IPS DF 19.7 (cell line): ENCODE data around the gene CHGA.

ENCODE experiments used
- DNase-seq: peaks from one replicate; pipeline ENCODE4 v3.0.0-alpha.2; 2013; ENCODE audit warnings: low read depth, low spot score

Gene CHGA

DNA sequence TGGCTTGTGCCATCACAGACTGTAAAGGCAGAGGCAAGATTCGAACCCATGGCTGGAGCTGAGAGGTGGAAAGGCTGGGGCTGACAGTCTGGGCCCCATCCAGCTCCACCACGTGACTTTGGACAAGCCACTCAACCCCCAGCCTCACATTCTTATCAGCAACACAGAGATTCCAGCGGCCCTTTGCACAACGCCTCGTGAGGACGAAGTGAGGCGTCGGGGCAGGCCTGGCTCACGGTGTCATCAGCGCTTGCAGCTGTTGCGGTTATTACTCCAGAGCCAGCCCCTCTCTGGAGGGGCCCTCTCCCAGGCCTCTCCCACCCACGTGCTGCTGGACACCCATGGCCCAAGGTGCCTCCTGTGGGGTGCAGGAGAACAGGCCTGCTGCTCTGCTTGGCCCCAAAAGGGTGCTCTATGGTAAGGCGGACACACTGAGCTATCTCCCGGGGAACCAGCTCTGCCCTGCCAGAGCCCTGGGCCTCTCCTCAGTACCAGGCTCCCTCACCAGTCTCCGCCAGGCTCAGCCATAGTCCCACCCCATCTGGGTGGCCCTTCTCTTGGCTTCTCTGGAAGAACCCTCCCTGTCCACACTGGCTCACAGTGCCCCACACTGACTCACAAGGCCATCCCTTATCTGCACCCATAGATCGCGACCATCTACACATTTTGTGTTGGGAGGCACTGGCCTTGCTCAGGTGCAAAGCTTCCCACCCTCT lies 21.1 kb downstream of the CHGA start:
- no peak for DNase-seq

DNA sequence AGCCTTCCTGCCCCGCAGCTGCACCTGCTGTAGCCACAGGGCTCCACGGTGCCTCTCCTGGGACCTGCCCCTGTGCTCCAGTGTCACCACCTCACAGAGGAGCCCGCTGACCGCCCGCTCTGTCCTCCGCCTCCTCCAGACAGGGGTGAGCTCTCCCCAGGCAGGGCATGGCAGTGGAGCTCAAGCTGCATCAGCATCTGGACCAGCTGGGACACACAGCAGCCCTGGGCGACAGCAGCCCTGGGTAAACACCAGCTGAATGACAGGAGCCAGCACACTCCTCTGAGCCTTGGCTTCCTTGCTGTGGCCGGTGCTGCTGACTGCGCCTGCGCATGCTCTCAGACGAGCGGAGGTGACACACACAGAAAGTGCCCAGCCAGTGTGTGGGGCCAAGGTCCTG lies 22.0 kb downstream of the CHGA start:
- no peak for DNase-seq

DNA sequence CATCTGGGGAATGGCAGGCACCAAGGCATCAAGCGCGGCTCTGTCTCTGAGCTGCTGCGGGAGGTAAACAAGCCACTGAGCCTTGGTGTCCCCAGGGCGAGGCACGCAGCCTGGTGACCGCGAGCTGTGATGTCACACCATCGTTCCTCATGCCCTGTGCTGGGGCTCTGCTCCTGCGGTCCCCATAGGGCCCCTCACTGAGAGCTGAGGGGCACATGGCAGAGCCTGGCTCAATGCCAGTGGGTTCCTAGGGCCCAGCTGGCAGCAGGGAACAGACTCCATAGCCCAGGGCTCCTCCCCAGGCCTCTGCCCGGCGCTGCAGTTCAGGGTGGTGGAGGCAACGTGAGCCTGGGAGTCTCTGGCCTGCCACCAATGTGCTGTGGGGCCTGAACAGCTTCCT lies 22.6 kb downstream of the CHGA start:
- no peak for DNase-seq

DNA sequence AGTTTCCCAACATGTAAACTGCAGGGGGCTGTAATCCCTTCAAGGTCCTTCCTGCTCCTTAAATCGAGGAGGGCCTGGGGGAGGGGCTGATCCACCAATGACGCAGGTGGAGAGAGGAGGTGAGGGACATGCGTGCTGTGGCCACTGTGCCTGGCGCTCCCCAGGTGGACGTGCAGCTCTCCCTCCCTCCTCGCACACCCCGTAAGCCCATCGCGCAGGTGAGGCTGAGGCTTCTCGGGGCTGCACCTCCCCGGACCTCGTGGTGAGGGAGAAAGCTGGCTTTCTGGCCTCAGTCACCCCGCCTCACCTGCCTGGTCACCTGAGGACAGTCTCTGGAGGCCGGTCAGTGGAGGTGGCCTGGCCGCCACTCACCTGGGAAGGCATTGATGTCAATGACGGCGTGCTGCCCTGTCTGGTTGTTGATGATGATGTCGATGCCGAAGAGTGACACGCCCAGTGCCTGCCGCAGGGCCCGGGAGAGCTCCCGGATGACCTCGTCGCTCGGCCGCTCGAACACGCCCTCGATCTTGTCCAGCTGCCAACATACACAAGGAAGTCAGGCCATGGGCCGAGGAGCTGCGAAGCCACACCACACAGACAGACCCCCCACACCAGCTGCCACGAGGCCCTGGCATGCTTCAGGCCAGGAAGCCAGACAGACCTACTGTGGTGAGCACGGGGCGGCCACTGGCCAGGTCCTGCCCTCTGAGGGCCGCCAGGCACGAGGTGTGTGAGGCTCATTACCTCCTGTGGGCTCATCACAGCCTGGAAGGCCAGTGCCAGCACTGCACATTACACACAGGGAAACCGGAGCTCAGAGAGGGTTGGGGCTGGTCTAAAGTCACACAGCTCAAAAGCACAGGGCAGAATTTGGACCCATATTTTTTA lies 23.3 kb downstream of the CHGA start:
- no peak for DNase-seq

DNA sequence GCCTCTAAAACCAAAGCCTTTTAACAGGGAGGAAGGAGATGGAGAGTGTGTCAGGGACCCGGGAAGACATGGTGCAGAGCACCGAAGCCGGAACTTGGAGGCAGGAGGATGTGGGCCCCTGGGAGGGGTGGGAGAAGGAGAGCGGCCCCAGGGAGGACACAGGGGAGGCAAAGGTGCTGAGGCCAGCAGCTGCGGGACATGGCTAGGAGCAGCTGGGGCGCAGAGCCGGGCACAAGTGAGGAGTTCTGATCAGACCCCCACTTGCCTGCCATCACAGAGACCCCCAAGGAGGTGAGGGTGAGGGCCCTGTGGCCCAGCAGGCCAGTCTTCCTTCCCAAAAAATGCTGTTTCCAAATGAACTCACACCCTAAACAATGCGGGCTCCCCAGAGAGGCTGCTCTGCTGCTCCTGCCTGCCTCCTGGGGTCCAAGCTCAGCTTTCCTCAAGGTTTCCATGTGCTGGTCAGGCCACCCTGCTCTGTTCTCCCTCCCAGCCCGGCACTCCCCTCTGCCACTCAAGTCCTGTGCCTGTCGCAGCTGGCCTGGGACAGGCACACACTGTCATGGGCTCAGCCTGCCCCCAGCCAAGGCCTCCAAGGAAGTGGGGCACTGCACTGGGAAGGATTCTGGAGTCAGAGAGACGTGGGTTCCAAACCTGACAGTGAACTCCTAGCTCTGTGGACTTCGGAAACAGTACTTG lies 24.0 kb downstream of the CHGA start:
- DNase-seq, result no peak

DNA sequence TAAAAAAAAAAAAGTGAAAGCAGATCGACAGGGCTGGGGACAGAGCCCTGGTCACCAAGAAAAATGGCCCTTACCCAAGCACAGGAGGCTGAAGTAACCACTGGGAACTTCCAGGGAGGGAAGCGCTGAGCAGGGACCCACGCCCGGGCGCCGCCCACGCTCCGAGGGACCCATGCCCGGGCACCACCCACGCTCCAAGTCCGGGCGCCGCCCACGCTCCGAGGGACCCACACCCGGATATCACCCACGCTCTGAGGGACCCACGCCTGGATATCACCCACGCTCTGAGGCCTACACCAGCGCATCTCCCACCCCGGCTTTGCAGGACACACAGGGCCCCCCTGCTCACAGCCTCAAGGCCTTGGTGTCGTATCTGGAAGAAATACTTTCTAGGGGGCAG lies 25.7 kb downstream of the CHGA start:
- no peak for DNase-seq

DNA sequence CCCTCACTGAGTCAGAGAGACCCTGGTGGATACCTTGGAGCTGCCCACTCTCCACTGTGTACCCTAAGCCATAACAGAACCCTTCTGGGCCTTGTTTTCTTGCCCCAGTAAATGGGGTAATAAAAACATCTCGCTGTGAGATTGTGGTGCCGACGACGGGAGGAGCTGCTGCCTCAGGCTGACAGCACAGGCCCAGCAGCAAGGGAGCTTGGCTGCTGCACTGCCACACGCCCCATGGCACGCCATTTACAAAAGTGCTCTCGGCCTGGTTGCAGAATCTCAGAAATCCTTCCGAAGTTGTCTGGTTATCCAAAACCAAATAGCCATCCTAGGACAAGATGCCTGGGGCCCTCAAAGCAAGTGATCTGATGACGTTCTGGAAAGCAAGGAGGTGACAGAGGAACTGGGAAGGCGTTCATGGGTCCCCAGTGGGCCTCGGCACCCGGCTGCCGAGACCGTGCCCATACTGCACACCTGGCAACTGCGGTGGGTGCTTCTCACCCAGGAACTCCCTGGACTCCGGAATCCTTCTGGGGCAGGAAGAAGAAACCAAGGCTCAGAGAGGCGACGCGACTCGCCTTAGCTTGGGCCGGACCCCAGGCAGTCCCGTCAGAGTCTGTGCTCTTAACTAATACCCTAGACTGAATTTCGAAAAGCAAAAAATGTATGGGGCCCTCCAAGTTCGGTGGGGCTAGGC lies 26.7 kb downstream of the CHGA start:
- DNase-seq, result no peak

DNA sequence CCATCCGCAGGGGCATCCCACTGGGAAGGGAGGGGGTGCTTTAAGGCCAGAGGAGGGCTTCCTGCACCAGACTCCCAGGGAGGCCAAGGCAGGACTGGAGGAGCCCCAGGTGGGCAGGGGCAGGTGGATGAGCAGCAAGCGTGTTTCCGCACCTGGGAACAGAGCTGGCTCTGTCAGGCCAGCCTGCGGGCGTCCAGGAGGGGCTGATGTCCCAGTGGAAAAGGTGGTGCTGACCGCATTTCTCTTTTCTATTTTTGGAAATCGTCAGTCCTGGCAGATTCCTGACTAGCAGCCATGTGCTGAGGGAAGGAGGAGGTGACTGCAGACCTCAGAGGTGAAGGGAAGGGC lies 27.2 kb downstream of the CHGA start:
- DNase-seq, result no peak

DNA sequence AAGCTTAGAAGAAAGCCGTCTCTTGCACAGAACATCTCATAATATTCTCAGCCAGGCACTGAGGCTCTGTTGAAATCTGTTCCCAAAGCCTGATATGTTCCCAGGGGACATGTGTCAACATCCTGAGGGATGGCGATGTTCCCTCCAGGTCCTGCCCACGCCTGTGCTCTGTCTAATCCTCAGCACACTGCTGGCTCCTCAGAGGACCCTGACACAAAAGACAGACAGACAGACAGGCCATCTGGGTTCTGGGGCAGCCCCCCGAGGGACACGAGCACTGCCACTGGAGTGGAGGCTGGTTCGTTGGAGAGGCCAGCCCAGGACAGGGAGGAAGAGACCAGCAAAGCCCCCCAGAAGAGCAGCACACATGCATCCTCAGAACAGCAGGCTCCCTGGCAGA lies 27.8 kb downstream of the CHGA start:
- no peak for DNase-seq

DNA sequence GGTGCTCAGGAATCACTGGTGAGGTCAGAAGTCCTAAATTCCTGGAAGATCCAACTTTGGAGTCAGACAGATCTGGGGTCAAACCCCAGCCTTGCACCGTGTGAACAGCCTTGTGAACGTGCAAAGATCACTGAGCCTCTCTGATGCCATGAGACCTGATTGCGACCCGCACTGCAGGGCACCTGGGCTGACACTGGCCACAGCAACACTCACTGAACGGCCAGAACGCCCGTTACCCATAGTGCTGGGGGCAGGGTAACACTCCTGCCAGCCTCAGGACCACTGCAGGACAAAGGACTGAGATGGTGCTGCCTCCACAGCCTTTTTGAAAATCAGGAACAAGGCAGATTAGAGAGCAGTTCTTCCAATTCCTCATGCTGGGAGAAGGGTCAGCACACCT lies 28.3 kb downstream of the CHGA start:
- no peak for DNase-seq

DNA sequence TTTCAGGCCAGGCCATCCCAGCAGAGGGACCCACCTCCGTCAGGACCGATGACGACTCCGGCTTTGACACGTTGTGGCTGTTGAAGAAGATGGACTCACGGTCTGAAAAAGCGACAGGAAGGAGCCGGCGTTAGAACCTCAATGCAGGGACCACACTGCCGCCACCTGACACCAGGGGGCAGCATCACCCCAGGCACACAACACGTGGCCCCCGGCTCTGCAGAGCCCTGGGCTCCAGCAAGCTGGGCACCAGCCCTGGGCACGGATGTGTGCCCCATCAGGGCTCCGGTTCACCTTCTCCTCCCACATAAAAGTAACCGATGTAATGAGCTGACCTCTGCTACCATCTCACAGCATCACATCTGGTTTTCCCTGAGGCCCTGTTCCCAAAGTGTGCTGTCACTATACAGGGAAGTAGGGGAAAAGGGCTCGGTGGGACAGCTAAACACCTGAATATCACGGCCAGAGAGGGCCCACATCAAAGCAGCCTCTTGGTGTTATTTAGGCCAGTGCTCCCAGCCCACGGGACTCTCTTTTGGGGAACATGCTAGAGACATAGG lies 29.0 kb downstream of the CHGA start:
- peak; percentile 15 for DNase-seq

DNA sequence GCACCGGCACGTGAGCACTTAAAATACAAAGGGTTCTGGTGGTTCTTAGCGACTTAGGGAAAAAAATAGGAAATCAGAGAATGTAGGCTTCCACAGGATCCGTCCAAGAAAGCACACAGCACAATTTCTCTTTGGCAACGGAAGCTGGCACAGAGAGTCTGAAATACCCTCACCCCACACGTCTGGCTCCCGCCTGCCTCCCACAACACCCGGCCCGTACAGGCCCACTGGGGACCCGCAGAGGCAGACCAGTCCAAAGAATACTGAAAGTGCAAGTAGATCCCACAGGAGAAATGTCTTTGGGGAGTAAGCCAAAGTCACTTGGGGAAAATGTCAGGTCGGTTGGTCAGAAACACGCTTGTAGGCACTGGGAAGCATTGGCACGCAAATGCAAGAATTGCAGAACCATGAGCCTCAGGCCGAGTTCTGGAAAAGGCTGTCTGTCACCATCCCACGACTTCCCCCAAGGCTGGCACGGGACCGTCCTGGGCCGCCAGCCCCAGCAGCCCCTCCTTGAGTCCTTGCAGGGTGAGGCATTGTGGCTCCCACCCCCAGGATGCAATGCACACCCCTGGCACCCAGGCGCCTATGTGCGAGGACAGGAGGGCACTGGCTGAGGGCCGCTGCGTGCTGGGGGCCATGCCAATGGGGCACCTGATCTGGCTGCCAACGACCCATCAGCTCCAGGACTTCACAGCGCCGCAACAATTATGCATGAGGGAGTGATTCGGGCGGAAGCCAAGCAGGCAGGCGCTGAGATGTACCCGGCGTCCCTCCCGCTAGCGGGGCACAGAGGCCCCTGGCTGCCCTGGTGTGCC lies 29.7 kb downstream of the CHGA start:
- no peak for DNase-seq

DNA sequence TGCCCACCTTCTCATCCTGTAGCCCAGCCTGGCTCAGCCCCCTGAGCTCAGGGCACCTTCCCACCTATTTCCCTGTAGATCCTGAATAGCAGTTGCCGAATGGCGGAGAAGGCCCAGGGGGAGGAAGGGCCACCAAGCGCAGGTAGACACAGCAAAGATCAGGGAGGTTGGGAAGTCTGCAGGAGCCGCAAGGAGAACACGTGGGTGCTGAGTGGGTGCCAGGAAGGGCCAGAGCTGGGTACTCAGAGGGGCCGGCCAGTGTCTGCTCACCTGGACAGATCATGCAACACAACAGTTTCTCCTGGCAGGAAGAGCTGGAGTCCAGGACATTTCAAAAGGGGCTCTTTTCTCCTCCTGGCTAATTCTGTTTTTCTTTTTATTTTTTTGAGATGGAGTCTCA lies 30.6 kb downstream of the CHGA start:
- DNase-seq, result no peak

DNA sequence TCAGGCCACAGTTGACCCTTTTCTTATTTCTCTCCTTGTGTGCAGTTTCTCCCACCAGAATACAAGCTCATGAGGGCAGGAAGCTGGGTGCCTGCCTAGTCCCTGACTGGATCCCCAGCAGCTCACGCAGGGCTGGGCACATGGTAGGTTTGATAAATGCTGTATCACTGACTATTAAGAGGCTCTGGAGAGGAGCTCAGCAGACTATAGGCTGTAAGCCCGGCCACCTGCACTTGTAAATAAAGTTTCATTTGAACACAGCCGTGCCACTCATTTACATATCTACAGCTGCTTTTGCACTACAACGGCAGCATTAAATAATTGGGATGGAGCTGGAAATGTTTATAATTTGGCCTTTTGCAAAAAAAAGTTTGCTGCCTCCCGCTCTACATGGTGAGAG lies 32.0 kb downstream of the CHGA start:
- DNase-seq, result no peak

DNA sequence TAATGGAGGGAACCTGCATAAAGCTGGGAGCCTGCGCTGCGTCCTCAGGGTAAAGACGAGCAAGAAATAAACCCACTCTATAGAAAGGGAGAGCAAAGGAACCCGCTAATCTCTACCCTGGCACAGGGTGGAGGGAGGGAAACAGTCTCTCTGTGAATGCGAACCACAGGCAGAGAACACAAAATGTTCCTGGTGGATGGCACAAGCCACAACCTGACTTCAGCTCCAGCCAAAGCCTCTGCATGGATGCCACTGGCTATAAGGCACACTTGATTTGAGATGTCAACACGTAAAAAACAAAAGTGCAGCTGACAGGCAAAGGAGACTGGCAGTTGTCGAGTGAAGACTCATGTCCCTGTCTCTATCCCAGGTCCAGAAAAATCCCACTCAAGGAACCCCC lies 32.4 kb downstream of the CHGA start:
- no peak for DNase-seq

DNA sequence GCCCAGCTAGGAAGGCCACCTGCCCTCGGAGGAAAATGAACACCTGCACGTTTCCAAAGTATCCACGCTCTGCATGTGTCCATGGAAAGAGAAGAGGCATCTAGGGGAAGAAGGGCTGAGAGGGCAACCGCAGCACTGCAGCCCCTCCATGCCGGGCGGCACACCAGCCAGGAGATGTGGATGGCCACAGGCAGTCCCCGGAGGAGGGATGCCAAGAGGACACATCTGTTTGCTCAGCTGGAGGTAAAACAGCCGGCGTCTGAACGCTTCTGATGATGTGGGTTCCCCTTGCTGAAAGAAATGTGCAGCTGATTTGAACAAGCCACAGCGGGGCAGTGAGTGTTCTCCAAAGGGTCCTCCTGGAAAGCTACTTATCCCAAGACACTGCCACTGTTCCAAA lies 34.0 kb downstream of the CHGA start:
- DNase-seq, result no peak

DNA sequence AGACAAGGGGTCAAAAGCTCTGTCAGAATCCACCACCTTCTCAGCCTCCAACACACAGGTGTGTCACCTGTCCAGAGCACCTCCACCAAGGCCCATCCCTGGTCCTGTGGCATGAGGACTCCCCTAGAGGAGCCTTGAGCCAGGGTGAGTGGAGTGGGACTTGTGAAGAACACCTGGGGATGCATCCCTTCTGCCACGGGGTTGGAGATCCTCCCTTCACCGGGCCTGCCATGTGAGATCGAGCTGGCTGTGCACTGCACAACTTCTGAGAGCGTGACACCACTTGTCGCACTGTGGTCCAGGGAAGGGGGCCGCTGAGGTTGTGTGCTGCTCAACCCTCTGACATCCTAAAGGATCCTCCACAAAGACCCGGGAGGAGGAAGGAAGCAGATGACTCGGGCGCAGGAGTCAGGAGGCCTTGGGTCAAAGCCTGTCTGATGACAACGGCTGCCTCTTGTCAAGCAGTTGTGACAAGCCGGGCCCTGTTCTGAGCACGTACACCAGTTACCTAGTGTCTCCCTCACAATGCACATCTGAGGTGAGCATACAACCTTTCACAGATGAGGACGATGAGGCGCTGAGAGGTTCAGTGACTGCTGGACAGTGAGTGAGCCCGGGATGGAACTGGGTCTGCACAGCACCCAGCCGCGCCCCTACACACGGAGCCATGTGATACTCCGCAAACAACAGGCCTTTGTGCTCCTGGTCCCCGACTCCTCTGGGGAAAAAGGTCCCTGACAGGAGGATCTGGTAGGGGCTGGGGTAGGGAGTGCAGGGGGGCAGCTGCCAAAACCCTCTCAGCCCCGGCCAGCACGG lies 35.6 kb downstream of the CHGA start:
- DNase-seq, result no peak

DNA sequence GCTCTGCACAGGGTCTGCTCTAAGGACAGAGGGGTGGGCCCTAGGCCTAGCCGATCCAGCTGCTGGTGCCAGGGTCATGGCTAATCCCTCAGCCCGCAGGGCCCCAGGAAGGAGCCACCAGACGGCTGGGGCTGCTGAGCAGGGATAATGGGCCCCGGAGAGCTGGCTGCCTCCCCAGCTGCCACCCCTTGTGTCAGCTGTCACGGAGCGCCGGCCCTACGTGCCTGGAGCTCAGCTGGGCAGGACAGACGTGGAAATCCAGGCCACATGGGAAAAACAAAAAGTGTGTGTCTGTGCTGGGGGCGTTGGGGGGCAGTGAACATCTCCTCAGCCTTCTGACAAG lies 36.2 kb downstream of the CHGA start:
- DNase-seq, result no peak

DNA sequence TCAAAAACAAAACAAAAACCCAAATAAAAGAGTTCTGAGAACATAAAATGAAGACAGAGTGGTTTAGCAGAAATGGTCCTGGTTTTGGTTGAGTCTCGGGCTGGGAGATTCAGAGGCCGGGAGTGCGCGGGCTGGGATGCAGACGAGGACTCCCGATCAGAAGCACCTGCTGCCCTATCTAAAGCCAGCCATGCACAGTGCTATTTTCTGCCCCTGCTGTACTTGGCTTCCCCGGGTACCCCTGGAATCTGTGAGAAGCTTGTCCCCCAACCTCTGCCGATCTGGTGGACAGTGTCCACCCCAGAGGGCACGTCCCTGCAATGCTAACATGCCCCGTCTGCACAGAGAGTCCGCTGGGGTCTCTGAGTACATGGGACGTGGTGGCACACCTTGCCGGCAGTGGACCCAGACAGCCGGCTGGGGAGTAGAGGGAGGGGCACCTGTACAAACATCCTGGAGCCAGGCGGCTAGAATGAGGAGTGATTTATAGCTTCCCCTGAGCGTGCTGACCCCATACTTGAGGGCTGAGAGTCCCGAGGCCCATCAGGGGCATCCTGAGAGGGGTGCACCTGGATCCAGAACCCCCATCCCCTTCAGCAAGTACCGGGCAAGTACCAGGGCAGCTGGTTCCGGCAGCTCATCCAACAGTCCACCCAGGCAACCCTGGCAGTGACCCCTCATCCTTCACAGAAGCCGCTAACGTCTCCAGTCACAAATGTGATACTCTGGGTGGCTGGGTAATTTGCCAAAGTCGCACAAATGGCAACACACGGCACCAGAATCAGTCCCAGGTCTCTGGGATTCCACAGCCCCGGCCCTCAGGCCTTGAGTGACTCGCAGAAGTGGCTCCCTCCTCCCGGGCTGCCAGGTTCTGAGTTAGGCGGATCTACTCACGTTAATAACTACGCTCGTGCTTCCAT lies 37.1 kb downstream of the CHGA start:
- no peak for DNase-seq
